OCI-LY3 (cell line): ENCODE data around the gene GAB2.

Source experiments
- CTCF ChIP-seq: fragments of 200-600, 300-600 bp; sonication (generic); IDR thresholded peaks from 2 replicates; pipeline ENCODE4 v1.5.1; 2014; ENCODE audit warnings: antibody characterized with exemption, low read length, low read depth
- EZH2phosphoT487 ChIP-seq: fragments of 200-600 bp; shearing (Covaris generic); IDR thresholded peaks from 2 replicates; pipeline ENCODE4 v1.6.1; 2018; ENCODE audit warnings: antibody characterized with exemption, mixed run types, low read depth

- TF ChIP-seq CTCF (no peak), EZH2phosphoT487 (no peak)
Observed at GRCh38 chr11:78295991-78296930, 121.4 kb downstream of the GAB2 start.
